Measurements from ENCODE around the gene KCNF1.

DNA sequence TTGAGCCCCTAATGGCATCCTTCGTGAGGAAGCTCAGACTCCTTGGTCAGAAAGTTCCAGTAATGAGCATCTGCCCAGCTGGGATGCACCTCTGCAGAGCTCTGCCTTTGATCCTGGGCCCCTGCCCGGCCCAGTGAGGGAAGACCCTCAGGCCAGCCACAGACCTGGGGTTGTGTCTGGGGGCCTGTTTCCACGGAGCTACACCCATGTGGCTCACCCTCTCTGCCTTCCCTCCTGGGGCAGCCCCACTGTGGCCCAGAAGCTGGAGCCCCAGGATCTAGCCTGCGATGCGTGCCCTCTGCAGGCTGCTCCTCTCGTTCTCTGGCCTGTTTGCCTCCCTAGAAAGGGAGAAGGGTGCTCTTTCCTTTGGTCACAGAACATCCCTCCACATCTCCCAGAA is 9.8 kb downstream of the KCNF1 start:
- TF ChIP-seq, protein P1, sequence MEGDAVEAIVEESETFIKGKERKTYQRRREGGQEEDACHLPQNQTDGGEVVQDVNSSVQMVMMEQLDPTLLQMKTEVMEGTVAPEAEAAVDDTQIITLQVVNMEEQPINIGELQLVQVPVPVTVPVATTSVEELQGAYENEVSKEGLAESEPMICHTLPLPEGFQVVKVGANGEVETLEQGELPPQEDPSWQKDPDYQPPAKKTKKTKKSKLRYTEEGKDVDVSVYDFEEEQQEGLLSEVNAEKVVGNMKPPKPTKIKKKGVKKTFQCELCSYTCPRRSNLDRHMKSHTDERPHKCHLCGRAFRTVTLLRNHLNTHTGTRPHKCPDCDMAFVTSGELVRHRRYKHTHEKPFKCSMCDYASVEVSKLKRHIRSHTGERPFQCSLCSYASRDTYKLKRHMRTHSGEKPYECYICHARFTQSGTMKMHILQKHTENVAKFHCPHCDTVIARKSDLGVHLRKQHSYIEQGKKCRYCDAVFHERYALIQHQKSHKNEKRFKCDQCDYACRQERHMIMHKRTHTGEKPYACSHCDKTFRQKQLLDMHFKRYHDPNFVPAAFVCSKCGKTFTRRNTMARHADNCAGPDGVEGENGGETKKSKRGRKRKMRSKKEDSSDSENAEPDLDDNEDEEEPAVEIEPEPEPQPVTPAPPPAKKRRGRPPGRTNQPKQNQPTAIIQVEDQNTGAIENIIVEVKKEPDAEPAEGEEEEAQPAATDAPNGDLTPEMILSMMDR (IDR thresholded peaks at IDR 0.05; ENCODE audit: poor library complexity, severe bottlenecking): no peak
- no peak for TF ChIP-seq POLR2AphosphoS5 (IDR thresholded peaks at IDR 0.05)
